Upper lobe of right lung (tissue), 1 donor: ENCODE measurements around the gene TTC3. TPM values are rescaled to one million over a fixed set of nuclear protein-coding genes. Genes with fewer than 3 reads are reported as not detected.

Experiments
- ATAC-seq: fragments of 200-7000 bp; cut with Tn5 transposase; one replicate; pipeline ENCODE4 v1.9.1; 2020; ENCODE audit warnings: mild to moderate bottlenecking, moderate library complexity
- DNase-seq: peaks from one replicate; pipeline ENCODE4 v3.0.0-alpha.2; 2020
- H3K27ac ChIP-seq: fragments of 200-600 bp; one replicate; pipeline ENCODE4 v1.8.0; 2022
- H3K27me3 ChIP-seq: fragments of 200-600 bp; one replicate; pipeline ENCODE4 v1.8.0; 2022; ENCODE audit warnings: mild to moderate bottlenecking
- H3K36me3 ChIP-seq: fragments of 200-600 bp; one replicate; pipeline ENCODE4 v1.8.0; 2022
- H3K4me1 ChIP-seq: fragments of 200-600 bp; one replicate; pipeline ENCODE4 v1.8.0; 2022
- H3K4me3 ChIP-seq: fragments of 200-600 bp; one replicate; pipeline ENCODE4 v1.8.0; 2022; ENCODE audit warnings: mild to moderate bottlenecking
- H3K9me3 ChIP-seq: fragments of 200-600 bp; one replicate; pipeline ENCODE4 v1.8.0; 2022
- CTCF ChIP-seq: fragments of 200-600 bp; IDR thresholded peaks from one replicate; pipeline ENCODE4 v1.8.0; 2022; ENCODE audit warnings: antibody characterized with exemption
- intact Hi-C: fragments of 100-400 bp; cut with DNase I; formaldehyde crosslinking; loops from one replicate; pipeline ENCODE4 v1.11.0; 2022
- total RNA-seq: library from RNA; stranded (reverse); fragmentation: NEBNext Ultra II Directional; extraction: Animal tissue kit (Norgen Biotek cat#: 25700); gene quantifications from one replicate; pipeline ENCODE4 v1.2.1, GENCODE V29; 2021
- donor health status: DM: no; HTN: yes; CAD: no; lungs with severe emphysema.

The TTC3 gene
- total RNA-seq, 1 donor from 2014 or later: 99.0 TPM

GRCh38 chr21:37117204-37117603 lies 44.1 kb downstream of the TTC3 start:
- ATAC-seq (no peak), DNase-seq (no peak)
- no peaks in the 10 kb centered on the region for H3K27me3 ChIP-seq
- intact Hi-C loops: no loop called here
- H3K4me3 ChIP-seq: no peak overlapping the region
- no peaks in the 10 kb centered on the region for H3K9me3 ChIP-seq
- no peak overlapping the region for H3K27ac ChIP-seq
- no peaks in the 10 kb centered on the region for H3K4me1 ChIP-seq
- no peak for TF ChIP-seq CTCF
- peaks cover 12% of the 10 kb centered on the region for H3K36me3 ChIP-seq

- H3K27me3 ChIP-seq: no peaks in the 10 kb centered on the region
- DNase-seq (no peak), ATAC-seq (no peak)
- H3K9me3 ChIP-seq: no peaks in the 10 kb centered on the region
- peaks cover 17% of the 10 kb centered on the region for H3K36me3 ChIP-seq
- TF ChIP-seq CTCF: no peak
- H3K27ac ChIP-seq: no peak overlapping the region
- H3K4me3 ChIP-seq: no peak overlapping the region
- intact Hi-C loops: no loop called here
- no peaks in the 10 kb centered on the region for H3K4me1 ChIP-seq
Observed at GRCh38 chr21:37118187-37118826, 45.3 kb downstream of the TTC3 start.

GRCh38 chr21:37119421-37120218 lies 46.6 kb downstream of the TTC3 start:
- no peak for DNase-seq
- Histone ChIP-seq H3K9me3 (no peaks in the 10 kb centered on the region), H3K36me3 (peaks cover 24% of the 10 kb centered on the region), H3K4me1 (no peaks in the 10 kb centered on the region), H3K27ac (no peak overlapping the region), H3K4me3 (no peak overlapping the region), H3K27me3 (no peaks in the 10 kb centered on the region)
- no peak for ATAC-seq
- TF ChIP-seq CTCF: no peak
- intact Hi-C loops: no loop called here

- TF ChIP-seq CTCF: no peak
- H3K27ac ChIP-seq: no peak overlapping the region
- no peaks in the 10 kb centered on the region for H3K4me1 ChIP-seq
- H3K27me3 ChIP-seq: no peaks in the 10 kb centered on the region
- H3K9me3 ChIP-seq: no peaks in the 10 kb centered on the region
- no peak overlapping the region for H3K4me3 ChIP-seq
- no peak for DNase-seq
- peak; percentile 74 for ATAC-seq
- H3K36me3 ChIP-seq: peaks cover 91% of the 10 kb centered on the region
- intact Hi-C loops: no loop called here
Observed at GRCh38 chr21:37128076-37128475, 55.0 kb downstream of the TTC3 start.

GRCh38 chr21:37130971-37131370 lies 57.9 kb downstream of the TTC3 start:
- no peak for ATAC-seq
- intact Hi-C loops: no loop called here
- no peak for TF ChIP-seq CTCF
- no peak overlapping the region for H3K4me3 ChIP-seq
- no peaks in the 10 kb centered on the region for H3K27me3 ChIP-seq
- DNase-seq: no peak
- no peaks in the 10 kb centered on the region for H3K4me1 ChIP-seq
- peaks cover 96% of the 10 kb centered on the region for H3K36me3 ChIP-seq
- H3K9me3 ChIP-seq: no peaks in the 10 kb centered on the region
- H3K27ac ChIP-seq: no peak overlapping the region
